ENCODE results near the gene RAB11FIP3.
"Not testable (repeated sequence)": the region's sequence is repeated elsewhere in the genome, so short reads cannot be mapped to it uniquely, and the experiment has no call there.

DNA sequence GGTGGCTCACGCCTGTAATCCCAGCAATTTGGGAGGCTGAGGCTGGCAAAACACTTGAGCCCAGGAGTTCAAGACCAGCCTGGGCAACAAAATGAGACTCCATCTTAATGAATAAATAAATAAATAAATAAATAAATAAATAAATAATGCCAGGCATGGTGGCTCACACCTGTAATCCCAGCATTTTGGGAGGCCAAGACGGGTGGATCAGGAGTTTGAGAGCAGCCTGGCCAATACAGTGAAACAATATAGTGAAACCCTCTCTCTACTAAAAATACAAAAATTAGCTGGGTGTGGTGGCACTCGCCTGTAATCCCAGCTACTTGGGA is 10.3 kb upstream of the RAB11FIP3 start:
- TF ChIP-seq, protein P1, sequence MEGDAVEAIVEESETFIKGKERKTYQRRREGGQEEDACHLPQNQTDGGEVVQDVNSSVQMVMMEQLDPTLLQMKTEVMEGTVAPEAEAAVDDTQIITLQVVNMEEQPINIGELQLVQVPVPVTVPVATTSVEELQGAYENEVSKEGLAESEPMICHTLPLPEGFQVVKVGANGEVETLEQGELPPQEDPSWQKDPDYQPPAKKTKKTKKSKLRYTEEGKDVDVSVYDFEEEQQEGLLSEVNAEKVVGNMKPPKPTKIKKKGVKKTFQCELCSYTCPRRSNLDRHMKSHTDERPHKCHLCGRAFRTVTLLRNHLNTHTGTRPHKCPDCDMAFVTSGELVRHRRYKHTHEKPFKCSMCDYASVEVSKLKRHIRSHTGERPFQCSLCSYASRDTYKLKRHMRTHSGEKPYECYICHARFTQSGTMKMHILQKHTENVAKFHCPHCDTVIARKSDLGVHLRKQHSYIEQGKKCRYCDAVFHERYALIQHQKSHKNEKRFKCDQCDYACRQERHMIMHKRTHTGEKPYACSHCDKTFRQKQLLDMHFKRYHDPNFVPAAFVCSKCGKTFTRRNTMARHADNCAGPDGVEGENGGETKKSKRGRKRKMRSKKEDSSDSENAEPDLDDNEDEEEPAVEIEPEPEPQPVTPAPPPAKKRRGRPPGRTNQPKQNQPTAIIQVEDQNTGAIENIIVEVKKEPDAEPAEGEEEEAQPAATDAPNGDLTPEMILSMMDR (IDR thresholded peaks at IDR 0.05), result not testable (repeated sequence)
- TF ChIP-seq POLR2A (IDR thresholded peaks at IDR 0.05), result not testable (repeated sequence)

All from heart left ventricle (tissue), 13 donors.